GM21723 (cell line): Measurements from ENCODE around the gene C6orf52.
"Not testable (repeated sequence)": the region's sequence is repeated elsewhere in the genome, so short reads cannot be mapped to it uniquely, and the experiment has no call there.

Source experiments
- ATAC-seq: cut with Tn5 transposase; IDR thresholded peaks from one replicate; pipeline ENCODE4 v1.9.1; 2021; ENCODE audit warnings: mild to moderate bottlenecking, moderate library complexity; ENCODE audit not compliant: unreplicated experiment

Gene C6orf52

DNA sequence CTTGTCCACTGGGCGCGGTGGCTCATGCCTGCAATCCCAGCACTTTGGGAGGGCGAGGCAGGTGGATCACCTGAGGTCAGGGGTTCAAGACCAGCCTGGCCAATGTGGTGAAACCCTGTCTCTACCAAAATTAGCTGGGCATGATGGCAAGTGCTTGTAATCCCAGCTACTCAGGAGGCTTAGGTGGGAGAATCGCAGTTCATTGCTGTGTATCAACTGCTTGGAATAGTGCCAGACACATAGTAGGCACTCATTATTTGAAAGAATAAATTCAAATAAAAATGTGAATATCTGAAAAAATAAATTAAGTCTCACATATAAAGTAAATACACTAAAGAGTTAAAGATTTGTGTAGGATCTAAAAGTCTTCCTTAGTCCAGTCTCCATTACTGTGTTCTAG lies 2.2 kb upstream of the C6orf52 start:
- no peak for ATAC-seq

DNA sequence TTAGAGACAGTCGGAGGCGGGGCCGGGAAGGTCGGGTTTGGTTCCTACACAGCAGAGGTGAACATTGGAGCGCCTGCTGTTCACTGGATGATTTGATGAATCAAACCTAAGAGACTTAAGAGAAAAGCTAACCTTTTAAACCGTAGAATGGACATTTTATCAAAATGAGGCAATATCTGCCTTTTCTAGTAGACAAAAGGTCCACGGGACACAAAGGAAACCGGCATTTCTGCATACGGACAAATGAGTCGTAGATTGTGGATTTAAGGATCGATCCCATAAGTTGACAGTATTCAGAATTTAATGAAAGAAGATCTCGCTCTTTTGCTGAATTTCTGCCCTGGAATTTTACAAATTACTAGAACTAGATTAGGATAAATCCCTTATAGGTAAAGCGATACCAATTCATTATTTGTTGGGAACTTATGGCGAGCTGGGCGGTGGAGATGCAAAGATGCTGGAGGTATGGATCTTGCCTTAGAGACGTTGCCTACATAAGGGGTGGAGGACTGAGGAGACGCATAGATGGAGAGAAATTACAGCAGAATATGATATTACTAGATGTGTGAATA lies 756 bp upstream of the C6orf52 start:
- no peak for ATAC-seq

- ATAC-seq = no peak
Measured at GRCh38 chr6:10692965-10693538, 1.4 kb downstream of the C6orf52 start.

DNA sequence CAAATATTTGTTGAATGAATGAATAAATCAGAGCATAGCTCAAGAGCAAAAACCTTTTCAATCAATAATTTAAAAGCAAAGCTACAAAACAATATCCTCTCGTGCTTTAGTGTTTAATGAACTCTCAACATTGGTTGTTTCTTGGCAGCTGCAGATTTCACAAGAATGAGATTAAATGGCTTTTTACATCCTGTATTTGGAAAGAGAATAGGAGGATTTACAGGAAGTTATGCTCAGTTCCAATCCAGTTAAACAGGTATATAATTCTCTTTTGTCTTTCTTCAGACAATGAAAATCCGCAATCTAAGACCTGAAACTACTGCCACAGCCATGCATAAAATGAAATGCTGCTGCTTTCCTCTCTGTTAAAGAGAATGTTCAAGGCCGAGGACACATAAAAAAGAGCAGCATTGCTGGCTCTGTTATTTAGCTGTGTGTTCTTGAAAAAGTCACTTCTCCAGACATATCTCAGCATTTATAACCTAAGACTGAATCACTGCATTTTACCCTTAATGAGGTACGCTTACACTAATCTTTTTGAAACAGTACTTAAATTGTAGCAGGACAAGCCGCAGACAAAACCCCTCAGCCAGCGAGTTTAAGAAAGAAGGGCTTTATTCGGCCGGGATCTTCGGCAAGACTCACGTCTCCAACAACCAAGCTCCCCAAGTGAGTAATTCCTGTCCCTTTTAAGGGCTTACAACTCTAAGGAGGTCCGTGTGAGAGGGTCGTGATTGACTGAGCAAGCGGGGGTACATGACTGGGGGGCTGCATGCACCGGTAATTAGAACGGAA lies 3.6 kb downstream of the C6orf52 start:
- ATAC-seq = no peak

GRCh38 chr6:10687582-10687981 lies 6.8 kb downstream of the C6orf52 start:
- ATAC-seq = no peak

GRCh38 chr6:10686901-10687300 lies 7.5 kb downstream of the C6orf52 start:
- ATAC-seq = no peak

DNA sequence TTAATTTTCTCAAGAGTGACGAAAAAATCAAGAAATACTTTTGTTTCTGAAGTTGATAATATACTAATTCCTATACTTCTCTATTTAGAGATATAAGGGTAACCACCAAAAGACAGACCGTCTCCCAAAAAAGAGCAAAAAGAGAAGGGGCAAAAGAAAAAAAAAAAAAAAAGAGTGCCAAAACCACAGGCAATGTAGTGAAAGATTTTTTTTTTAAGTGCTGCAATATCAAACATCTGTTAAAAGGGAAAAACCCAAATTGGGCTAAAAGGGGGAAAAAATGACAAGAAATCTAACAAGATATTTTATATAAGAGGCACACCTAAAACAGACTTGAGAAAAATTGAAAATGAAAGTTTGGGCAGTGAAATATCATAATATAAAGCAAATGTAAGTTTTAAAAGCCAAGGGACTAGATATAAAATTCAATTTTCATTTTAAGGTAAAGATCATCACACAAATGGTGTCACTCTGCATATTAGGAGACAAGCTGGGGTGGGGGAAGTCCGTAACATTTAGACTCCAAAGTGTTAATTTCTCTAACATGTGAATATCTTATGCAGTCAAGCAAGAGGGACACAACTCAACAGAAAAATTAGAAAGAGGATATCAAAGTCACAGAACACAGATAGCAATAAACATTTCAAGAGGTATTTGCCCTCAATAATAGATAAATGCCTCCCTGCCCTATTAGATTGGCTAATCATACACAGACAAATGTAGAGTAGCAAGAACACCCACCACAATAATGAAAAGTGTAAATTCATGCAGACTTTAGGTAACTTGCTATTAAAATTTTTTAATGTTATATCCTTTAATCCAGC lies 9.1 kb downstream of the C6orf52 start:
- no peak for ATAC-seq

DNA sequence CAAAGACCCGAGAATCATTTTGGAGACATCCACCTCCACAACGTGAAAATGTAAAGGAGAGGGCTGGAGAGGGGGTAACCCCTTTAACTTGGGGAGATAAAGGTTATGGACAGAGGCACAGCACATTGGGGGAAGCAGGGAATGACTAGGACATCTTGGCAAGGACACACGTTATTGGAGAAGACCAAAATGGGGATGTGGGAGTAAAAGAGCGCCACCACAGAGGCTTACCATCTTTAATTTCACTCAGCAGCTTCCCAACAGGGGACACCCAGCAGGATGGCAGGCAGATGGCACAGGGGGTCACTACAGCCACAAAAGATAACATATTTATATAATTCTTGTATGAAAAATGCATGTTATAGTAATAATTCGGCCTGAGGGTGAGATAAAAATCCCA lies 9.8 kb downstream of the C6orf52 start:
- ATAC-seq = no peak

DNA sequence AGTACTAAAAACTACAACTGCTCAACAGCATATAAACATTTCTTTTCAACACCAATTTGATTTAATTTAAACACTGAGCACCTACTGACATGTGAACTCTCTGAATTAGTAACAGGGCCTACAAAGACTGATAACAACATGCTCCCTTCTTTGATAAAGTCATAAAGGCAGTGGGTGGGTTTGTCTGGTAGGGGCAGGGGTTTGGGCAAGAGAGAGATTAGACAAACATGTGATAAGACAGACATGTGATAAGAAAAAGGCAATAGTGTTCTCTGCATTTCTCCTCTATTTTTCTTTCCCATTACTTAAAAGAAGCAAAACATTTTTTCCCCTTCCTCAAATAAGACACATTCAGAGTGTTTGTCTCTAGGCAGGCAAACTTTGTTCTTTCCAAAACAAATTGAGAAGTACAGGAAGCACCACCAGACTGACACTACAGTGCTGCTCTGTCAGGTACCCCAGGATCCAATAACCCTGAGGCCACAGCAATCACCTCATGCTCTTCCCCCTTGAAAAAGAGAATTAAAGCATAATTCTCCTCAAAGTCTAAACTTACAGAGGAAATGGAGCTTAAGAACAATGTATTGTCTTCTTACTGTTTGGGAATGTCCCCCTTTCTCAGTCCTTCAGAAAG lies 11.9 kb downstream of the C6orf52 start:
- ATAC-seq = no peak

DNA sequence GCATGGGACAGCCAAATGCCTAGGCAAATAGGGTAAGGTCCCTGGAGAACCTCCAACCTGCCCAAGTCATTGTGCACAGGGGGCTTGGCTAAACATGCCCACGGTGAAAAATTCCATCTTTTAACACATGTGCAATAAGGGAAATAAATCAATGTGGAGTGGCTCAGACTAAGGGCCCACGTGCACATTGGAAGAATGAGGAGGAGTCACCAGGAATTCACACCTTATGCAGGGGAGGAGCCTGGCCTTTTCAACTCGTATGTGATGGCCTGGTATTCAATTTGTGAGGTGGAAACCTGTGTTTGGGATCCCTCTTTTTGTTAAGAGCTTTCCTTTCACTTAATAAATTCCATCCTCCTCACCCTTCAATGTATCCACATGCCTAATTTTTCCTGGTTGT lies 12.6 kb downstream of the C6orf52 start:
- ATAC-seq = no peak

DNA sequence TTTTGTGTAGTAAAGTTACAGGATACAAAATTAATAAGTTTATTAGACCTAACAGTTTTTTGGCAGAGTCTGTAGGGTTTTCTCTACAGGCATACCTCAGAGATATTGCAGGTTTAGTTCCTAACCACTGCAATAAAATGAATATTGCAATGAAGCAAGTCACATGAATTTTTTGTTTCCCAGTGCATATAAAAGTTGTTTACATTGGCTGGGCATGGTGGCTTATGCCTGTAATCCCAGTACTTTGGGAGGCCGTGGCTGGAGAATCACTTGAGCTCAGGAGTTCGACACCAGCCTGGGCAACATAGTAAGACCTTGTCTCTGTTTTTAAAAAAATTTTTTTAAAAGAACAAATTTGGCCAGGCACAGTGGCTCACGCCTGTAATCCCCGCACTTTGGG lies 16.0 kb downstream of the C6orf52 start:
- ATAC-seq = no peak

- ATAC-seq = no peak
Measured at GRCh38 chr6:10676403-10676802, 18.0 kb downstream of the C6orf52 start.

DNA sequence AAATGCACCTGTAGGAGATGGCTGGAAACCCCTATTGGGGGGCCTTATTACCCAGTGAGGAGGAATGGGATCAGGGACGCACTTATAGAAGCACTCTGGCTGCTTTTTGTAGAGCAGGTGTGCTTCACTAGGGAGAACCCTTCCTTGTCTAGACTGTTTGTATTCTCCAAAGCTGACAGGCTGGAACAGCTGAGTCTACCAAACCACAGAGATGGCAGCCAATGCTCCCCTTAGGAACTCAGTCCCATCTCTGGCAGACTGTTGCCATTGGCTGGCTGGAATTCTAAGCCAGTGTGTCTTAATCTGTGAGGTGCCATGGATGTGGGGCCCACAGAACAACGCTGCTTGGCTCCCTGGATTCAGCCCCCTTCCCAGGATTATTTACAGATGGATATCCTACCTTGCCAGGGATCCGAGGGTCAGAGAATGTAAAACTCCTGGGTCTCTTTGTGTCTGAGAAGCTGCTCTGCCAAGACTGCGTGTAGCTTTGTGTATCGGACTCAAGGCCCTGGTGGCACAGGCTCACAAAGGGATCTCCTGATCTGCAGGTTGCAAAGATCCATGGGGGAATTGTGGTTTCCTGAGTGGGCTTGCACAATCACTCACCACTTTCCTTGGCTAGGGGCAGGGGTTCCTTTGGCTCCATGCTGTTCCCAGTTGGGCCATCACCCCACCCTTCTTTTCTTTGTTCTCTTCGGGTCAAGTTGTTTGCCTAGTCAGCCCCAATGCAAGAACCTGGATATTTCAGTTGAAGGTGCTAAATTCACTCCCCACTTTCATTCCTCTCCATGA lies 26.1 kb downstream of the C6orf52 start:
- no peak for ATAC-seq

- ATAC-seq = not testable (repeated sequence)
Measured at GRCh38 chr6:10665595-10665994, 28.8 kb downstream of the C6orf52 start.

- ATAC-seq = no peak
Measured at GRCh38 chr6:10662742-10663141, 31.7 kb downstream of the C6orf52 start.

- ATAC-seq = no peak
Measured at GRCh38 chr6:10662207-10662606, 32.2 kb downstream of the C6orf52 start.

DNA sequence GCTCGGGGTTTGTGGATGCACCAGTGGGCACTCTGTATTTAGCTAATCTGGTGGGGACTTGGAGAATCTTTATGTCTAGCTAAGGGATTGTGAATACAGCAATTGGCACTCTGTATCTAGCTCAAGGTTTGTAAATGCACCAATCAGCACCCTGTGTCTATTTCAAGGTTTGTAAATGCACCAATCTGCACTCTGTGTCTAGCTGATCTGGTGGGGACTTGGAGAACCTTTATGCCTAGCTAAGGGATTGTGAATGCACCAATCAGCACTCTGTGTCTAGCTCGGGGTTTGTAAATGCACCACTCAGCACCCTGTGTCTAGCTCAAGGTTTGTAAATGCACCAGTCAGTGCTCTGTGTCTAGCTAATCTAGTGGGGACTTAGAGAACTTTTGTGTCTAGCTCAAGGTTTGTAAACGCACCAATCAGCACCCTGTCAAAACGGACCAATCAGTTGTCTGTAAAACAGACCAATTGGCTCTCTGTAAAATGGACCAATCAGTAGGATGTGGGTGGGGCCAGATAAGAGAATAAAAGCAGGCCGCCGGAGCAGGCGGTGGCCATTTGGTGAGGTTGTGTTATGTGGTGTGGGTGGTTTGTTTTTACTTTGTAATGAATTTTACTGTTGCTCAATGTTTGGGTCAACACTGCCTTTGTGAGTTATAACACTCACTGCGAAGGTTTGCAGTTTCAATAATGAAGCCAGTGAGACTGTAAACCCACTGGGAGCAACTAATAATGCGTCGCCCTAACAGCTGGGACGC lies 33.8 kb downstream of the C6orf52 start:
- not testable (repeated sequence) for ATAC-seq

GRCh38 chr6:10659699-10660348 lies 34.6 kb downstream of the C6orf52 start:
- ATAC-seq = no peak
